GM23338 (cell line): ENCODE results near the gene ST6GALNAC4.

Source experiments
- CTCF ChIP-seq, 2 experiments: fragments of 200-600 bp in 1 of 2; sonication (generic) in 1 of 2; conservative IDR thresholded peaks; 2 replicates each; pipeline versions ENCODE4 v1.5.1 to v1.6.1; 2016 to 2017; ENCODE audit warnings: antibody characterized with exemption in 2 of 2, low read depth in 2 of 2, mild to moderate bottlenecking in 2 of 2, moderate library complexity in 1 of 2
- EZH2 ChIP-seq: fragments of 200-600 bp; sonication (generic); IDR thresholded peaks from one replicate; pipeline ENCODE4 v1.8.0; 2017; ENCODE audit warnings: antibody characterized with exemption, mild to moderate bottlenecking, low read depth; ENCODE audit not compliant: unreplicated experiment
- EZH2phosphoT487 ChIP-seq: fragments of 200-600 bp; sonication (generic); IDR thresholded peaks from one replicate; pipeline ENCODE4 v1.8.1; 2018; ENCODE audit warnings: antibody characterized with exemption; ENCODE audit not compliant: unreplicated experiment
- JUNB ChIP-seq: IDR thresholded peaks from one replicate; pipeline ENCODE4 v1.6.1; 2016; ENCODE audit warnings: antibody characterized with exemption; ENCODE audit not compliant: unreplicated experiment
- POLR2AphosphoS5 ChIP-seq: IDR thresholded peaks from 2 replicates; pipeline ENCODE4 v1.6.1; 2016; ENCODE audit warnings: antibody characterized with exemption, low read depth
- REST ChIP-seq: IDR thresholded peaks from one replicate; pipeline ENCODE4 v1.6.1; 2018; ENCODE audit warnings: antibody characterized with exemption; ENCODE audit not compliant: unreplicated experiment
- STAT1 ChIP-seq: IDR thresholded peaks from one replicate; pipeline ENCODE4 v1.6.1; 2016; ENCODE audit warnings: antibody characterized with exemption; ENCODE audit not compliant: unreplicated experiment
- ZNF114 ChIP-seq: fragments of 250-450 bp; sonication (Bioruptor Pico); IDR thresholded peaks from 2 replicates; pipeline ENCODE4 v1.5.0; 2020; ENCODE audit warnings: mild to moderate bottlenecking, moderate library complexity
- TF ChIP-seq, protein P1 (sequence below): IDR thresholded peaks from 2 replicates; pipeline ENCODE4 v1.6.1; 2016; ENCODE audit warnings: antibody characterized with exemption

- no peak for TF ChIP-seq CTCF (conservative IDR thresholded peaks at IDR 0.05; ENCODE audit: low read depth in 2 of 2)
- no peak for TF ChIP-seq POLR2AphosphoS5
- TF ChIP-seq EZH2 = no peak
- TF ChIP-seq REST = no peak
- no peak for TF ChIP-seq EZH2phosphoT487
- no peak for TF ChIP-seq JUNB
- TF ChIP-seq, protein P1, sequence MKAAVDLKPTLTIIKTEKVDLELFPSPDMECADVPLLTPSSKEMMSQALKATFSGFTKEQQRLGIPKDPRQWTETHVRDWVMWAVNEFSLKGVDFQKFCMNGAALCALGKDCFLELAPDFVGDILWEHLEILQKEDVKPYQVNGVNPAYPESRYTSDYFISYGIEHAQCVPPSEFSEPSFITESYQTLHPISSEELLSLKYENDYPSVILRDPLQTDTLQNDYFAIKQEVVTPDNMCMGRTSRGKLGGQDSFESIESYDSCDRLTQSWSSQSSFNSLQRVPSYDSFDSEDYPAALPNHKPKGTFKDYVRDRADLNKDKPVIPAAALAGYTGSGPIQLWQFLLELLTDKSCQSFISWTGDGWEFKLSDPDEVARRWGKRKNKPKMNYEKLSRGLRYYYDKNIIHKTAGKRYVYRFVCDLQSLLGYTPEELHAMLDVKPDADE = no peak
- no peak for TF ChIP-seq STAT1
- no peak for TF ChIP-seq ZNF114
These were observed 43.0 kb downstream of the ST6GALNAC4 start for GRCh38 chr9:127873886-127874285.
